ENCODE measurements around the gene RAPH1.
"Not testable (repeated sequence)": the region's sequence is repeated elsewhere in the genome, so short reads cannot be mapped to it uniquely, and the experiment has no call there.

RAPH1 gene

GRCh38 chr2:203418271-203418670 lies 116.8 kb downstream of the RAPH1 start:
- DNase-seq, result no peak

- no peak for DNase-seq
Observed at GRCh38 chr2:203413796-203414195, 121.3 kb downstream of the RAPH1 start.

GRCh38 chr2:203412546-203413331 lies 122.4 kb downstream of the RAPH1 start:
- DNase-seq, result no peak

- DNase-seq, result no peak
Observed at GRCh38 chr2:203407496-203407895, 127.6 kb downstream of the RAPH1 start.

GRCh38 chr2:203404996-203405395 lies 130.1 kb downstream of the RAPH1 start:
- no peak for DNase-seq

GRCh38 chr2:203400805-203401585 lies 134.1 kb downstream of the RAPH1 start:
- no peak for DNase-seq

- no peak for DNase-seq
Observed at GRCh38 chr2:203399031-203399430, 136.1 kb downstream of the RAPH1 start.

GRCh38 chr2:203396667-203397066 lies 138.4 kb downstream of the RAPH1 start:
- no peak for DNase-seq

GRCh38 chr2:203395858-203396257 lies 139.2 kb downstream of the RAPH1 start:
- DNase-seq, result no peak

- no peak for DNase-seq
Observed at GRCh38 chr2:203394519-203395227, 140.4 kb downstream of the RAPH1 start.

- not testable (repeated sequence) for DNase-seq
Observed at GRCh38 chr2:203388153-203388552, 146.9 kb downstream of the RAPH1 start.

GRCh38 chr2:203383038-203383437 lies 152.1 kb downstream of the RAPH1 start:
- DNase-seq, result no peak

GRCh38 chr2:203379156-203379555 lies 155.9 kb downstream of the RAPH1 start:
- no peak for DNase-seq

- no peak for DNase-seq
Observed at GRCh38 chr2:203376173-203376572, 158.9 kb downstream of the RAPH1 start.

- DNase-seq, result not testable (repeated sequence)
Observed at GRCh38 chr2:203372706-203373105, 162.4 kb downstream of the RAPH1 start.

GRCh38 chr2:203366639-203367466 lies 168.2 kb downstream of the RAPH1 start:
- DNase-seq, result no peak

GRCh38 chr2:203361922-203362321 lies 173.2 kb downstream of the RAPH1 start:
- DNase-seq, result no peak

- DNase-seq, result no peak
Observed at GRCh38 chr2:203361495-203361894, 173.6 kb downstream of the RAPH1 start.

- no peak for DNase-seq
Observed at GRCh38 chr2:203360833-203361430, 174.2 kb downstream of the RAPH1 start.

GRCh38 chr2:203359450-203359849 lies 175.7 kb downstream of the RAPH1 start:
- no peak for DNase-seq

GRCh38 chr2:203354966-203355365 lies 180.1 kb downstream of the RAPH1 start:
- DNase-seq, result no peak

- no peak for DNase-seq
Observed at GRCh38 chr2:203352604-203353255, 182.4 kb downstream of the RAPH1 start.
